GM18505 (cell line): ENCODE measurements around the gene MEI1.

Source experiments
- ATAC-seq: cut with Tn5 transposase; IDR thresholded peaks from one replicate; pipeline ENCODE4 v1.9.1; 2021; ENCODE audit not compliant: unreplicated experiment
- POLR2A ChIP-seq: IDR thresholded peaks from 4 replicates; pipeline ENCODE4 v1.6.1; 2011; ENCODE audit warnings: borderline replicate concordance; ENCODE audit not compliant: insufficient read depth, insufficient read length; ENCODE audit errors: extremely low read depth

MEI1 gene

GRCh38 chr22:41847300-41847699 lies 148.0 kb downstream of the MEI1 start:
- no peak for ATAC-seq
- no peak for TF ChIP-seq POLR2A

DNA sequence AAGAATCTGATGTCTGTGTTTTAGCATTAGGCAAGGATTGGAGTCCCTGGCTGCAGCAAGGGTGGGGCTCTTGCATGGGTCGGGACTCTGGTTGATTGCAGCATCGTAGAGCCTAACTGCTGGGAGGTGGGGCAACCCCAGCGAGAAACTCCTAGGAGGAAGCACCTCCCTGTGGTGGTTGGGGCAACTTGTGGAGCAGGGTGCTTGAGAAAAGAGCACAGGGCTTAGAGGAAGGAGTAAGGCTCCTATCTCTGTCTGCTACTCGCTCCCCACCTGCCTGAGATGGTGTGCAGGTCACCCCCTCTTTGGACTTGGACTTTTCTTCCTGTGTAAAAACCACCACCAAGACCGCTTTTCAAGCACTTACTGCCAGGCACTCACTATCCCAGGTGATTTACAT lies 149.2 kb downstream of the MEI1 start:
- no peak for TF ChIP-seq POLR2A
- ATAC-seq, result no peak
